GM18511 (cell line): ENCODE measurements around the gene MRPL18.
A peak's percentile ranks its signal among the peaks of the same experiment; 100 is the strongest.
"Not testable (repeated sequence)": the region's sequence is repeated elsewhere in the genome, so short reads cannot be mapped to it uniquely, and the experiment has no call there.

Experiments
- ATAC-seq: cut with Tn5 transposase; IDR thresholded peaks from one replicate; pipeline ENCODE4 v1.9.1; 2021; ENCODE audit warnings: mild to moderate bottlenecking, moderate library complexity; ENCODE audit not compliant: unreplicated experiment

The MRPL18 gene

DNA sequence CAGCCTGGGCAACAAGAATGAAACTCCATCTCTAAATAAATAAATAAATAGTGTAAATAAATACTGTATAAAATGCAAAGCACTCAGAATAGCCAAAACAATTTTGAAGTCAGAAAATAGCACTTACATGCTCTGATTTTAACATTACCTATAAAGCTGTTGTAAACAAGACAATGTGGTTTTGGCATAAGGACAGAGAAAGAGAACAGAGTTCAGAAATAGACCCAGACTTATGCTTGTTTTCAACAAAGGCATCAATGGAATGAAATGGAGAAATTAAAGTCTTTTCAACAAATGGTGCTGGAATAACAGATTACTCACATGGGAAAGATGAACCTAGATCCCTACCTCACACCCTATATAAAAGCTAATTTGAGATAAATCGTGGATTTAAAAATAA, 18.1 kb upstream of the MRPL18 start:
- no peak for ATAC-seq

DNA sequence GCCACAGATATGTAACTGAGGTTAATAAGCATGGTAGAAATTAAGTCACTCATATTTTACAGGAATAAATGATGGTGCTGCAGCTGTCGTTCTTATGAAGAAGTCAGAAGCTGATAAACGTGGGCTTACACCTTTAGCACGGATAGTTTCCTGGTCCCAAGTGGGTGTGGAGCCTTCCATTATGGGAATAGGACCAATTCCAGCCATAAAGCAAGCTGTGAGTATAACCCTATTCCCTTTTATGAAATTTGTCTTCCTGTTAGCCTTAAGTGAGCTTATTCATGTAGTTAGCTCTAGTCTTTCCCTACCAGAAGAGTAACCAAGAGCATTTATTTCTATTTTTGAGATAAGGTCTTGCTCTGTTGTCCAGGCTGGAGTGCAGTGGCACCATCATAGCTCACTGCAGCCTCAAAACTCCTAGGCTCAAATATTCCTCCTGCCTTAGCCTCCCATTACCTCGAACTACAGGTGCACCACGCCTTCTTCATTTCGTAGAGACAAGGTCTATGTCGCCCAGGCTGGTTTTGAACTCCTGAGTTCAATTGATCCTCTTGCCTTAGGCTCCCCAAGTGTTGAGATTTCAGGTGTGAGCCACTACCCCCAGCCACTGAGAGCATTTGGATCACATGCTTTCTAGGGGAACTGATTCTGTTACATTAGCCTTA, 12.9 kb upstream of the MRPL18 start:
- ATAC-seq = no peak

DNA sequence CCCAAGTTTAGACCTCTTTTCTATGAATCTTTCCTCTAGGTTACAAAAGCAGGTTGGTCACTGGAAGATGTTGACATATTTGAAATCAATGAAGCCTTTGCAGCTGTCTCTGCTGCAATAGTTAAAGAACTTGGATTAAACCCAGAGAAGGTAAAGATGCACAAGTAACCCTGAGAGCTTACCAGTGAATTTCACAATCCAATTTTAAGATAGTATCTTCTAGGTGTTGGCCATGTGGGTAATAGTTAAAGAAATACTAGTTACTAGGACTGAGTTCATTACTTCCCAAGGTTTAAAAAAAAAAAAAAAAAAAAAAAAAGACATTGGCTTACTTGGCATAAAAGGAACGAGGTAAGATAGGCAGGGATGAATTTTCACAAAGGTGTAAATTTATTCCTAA, 12.1 kb upstream of the MRPL18 start:
- ATAC-seq = no peak

DNA sequence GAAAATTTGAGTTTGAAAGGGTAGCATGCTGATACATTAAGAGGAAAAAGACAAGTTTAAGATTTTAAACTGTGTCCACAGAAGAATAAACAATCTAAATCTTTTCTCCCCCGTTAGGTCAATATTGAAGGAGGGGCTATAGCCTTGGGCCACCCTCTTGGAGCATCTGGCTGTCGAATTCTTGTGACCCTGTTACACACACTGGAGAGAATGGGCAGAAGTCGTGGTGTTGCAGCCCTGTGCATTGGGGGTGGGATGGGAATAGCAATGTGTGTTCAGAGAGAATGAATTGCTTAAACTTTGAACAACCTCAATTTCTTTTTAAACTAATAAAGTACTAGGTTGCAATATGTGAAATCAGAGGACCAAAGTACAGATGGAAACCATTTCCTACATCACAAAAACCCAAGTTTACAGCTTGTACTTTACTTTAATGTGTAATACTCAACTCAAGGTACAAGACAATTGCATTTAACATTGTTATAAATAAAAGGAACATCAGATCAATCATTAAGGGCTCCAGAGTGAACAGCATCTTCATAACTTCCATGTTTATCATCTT, 11.6 kb upstream of the MRPL18 start:
- no peak for ATAC-seq

DNA sequence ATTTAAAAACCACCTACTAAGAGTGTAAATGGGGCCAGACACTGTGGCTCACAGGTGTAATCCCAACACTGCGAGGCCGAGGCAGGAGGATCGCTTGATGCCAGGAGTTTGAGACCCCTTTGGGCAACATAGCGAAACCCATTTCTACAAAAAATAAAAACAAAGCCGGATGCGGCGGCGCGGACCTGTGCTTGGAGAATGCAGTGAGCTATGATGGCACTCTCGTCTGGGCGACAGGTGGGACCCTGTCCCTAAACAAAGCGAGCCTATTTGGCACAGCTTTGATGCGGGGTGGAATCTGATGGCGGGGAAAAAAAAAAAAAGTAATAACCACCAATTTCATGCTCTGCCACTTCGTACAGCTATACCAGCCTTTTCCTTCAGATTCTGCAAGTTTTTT, 2.0 kb upstream of the MRPL18 start:
- no peak for ATAC-seq

DNA sequence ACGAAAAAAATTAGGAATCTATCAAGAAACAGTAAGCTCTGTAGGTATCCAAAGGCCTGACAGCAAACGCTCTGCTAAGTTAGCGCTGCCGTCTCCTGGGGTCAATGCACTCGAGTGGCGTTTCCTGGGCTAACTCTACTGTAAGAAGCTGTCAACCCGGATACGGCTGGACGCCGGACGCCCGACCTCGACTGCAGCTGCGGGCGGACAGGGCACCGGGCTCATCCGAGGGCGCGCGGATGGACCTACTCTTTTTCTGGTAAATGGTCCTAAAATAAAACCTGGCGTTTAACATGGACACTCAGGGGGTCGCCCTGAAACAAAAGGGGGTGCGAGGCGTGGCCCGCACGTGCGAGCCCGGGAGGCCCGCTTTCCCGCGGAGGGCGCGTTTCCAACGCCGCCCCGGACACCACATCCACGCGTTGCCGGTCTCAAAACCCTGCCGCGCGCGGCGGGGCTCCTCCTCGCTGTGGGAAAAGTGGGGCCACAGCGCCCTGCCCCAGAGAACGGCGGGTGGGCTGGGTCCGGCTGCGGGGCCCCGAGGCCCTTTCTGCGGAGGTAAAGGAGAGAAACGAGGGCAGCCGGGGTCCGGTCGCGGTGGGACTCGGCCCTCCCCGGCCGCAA, 1.4 kb upstream of the MRPL18 start:
- ATAC-seq = no peak

DNA sequence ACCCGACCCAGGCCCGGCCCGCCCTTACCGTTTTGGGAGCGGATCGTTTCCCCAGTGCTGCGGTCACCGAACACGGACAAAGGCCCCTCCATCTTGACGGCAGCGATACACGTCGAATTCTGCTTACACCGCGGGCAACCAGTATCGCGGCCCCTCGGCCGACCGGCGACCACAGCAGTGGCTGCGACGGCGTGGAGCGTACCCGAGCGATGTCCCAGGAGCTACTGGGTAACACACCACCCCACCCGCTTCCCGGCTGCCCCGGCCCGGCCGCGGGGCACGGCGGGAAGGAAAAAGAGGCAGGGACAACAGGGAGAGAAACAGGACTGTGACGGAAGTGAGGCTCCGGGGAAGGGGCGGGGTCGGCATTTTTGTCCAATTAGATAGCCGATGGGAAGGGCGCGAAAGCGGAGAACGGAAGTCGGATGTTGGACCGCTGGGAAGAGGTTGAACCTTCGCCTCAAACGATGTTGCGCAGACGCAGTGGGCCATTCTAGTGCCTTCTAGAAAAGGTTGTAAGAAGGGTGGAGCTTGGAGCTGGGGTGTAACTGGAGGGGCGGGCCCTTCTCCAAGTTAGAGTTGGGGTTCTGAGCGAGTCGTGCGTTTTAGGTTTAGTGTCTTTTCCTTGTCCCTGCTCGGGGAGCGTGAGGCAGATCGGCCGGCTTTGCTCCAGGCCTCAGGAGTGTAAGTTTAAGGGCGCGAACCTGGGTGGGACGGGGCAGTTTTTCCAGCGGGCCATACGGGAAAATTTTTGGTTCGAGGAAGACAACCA, 704 bp upstream of the MRPL18 start, which contains the start of gene TCP1:
Gene TCP1, minus strand, starts transcription at position 226 of the 772 bp plus-strand sequence. Its CDS starts 134 bp downstream, at position 92.
- ATAC-seq = peak; percentile 80

DNA sequence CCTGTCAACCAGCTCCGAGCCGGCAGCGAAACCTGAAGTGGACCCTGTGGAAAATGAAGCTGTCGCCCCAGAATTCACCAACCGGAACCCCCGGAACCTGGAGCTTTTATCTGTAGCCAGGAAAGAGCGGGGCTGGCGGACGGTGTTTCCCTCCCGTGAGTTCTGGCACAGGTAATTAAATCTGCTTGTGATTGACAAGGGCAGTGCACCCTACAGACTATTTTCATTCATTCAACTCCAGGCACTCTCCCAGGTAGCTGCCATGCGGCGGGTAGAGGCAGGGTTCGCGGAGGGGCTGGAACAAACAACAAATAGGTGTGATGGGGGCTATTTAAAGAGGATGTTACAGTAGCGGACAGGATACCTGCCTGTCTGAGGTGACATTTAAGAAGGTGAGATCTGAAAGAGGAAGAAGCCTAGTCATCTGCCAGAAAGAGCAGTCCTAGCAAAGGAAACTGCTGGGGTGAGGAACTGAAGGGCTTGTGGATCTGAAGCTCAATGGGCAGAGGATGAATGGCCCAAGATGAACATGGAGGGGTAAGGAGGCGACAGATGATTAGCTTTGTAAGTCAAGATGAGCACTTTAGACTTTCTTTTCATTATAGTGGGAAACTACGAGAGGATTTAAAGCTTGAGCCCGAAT, 810 bp downstream of the MRPL18 start:
- no peak for ATAC-seq

DNA sequence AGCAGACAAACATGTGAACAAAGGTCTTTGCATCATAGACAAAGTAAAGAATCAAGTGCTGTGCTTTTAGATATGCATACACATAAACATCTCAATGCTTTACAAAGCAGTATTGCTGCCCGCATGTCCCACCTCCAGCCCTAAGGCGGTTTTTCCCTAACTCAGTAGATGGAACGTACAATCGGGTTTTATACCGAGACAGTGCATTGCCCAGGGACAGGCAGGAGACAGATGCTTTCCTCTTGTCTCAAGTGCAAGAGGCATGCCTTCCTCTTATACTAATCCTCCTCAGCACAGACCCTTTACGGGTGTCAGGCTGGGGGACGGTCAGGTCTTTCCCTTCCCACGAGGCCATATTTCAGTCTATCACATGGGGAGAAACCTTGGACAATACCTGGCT, 4.7 kb downstream of the MRPL18 start:
- ATAC-seq = not testable (repeated sequence)

DNA sequence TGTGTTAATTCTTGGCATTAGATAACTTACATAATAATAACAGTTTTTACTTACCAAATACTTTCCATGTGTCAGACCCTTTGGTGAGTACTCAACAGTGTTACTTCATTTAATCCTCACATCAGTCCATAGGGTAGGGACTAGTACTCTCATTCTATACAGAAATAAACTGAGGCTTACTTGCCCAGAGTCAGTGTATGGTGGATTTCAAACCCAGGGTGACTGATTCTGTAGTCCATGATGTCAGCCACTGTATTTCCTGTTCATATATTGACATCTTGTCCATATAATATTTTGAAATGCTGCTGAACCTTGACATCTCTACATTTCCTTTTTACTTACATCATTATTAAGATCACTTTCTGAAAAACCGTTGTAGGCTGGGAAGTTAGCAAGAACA, 7.3 kb downstream of the MRPL18 start:
- no peak for ATAC-seq

DNA sequence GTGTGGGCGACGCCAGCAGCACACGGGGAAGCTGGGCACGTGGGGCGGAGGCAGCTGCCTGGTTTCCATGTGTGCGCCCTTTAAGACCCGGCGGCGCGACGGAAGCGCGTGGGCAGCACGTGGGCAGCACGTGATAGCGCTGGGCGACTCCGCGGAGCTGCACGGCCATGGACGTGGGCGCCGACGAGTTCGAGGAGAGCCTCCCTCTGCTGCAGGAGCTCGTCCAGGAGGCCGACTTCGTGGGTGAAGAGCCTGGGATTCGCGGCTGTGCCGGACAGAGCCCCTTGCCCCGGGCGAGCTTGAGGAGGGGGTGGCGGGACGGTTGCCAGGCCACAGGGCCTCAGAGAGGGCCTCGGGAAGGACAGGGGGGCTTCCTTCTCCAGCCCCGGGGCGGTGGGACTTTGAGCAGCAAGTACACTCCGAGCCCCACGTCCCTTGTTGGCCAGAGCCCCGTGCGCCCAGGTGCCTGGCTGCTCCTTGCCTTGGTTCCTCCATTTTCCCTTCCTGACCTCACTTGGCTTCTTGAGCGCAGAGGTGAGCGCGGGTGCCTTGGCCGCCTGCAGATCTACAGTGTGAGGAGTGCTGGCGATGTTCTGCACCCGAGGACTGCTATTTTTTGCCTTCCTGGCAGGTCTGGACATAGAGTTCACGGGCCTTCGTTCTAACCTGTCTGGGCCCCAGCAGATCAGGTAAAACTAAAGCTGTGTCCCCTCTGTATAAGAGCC, 10.0 kb downstream of the MRPL18 start, which contains the start of gene PNLDC1:
Gene PNLDC1, plus strand, starts transcription at position 136 of the 725 bp plus-strand sequence. Its CDS starts 32 bp downstream, at position 168.
- ATAC-seq = no peak

DNA sequence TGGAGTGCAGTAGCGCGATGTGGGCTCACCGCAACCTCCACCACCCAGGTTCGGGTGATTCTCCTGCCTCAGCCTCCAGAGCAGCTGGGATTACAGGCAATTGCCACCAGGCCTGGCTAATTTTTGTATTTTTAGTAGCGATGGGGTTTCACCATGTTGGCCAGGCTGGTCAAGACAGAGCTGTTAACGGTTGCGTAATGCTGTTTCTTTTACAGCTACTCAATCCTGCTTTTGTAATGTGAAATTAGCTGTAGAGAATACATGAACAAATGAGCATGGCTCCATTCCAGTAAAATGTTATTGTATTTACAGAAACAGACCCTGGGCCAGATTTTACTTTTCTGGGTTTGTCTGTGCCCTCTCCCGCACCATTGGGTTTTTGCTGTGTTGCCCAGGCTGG, 11.7 kb downstream of the MRPL18 start:
- ATAC-seq = no peak

DNA sequence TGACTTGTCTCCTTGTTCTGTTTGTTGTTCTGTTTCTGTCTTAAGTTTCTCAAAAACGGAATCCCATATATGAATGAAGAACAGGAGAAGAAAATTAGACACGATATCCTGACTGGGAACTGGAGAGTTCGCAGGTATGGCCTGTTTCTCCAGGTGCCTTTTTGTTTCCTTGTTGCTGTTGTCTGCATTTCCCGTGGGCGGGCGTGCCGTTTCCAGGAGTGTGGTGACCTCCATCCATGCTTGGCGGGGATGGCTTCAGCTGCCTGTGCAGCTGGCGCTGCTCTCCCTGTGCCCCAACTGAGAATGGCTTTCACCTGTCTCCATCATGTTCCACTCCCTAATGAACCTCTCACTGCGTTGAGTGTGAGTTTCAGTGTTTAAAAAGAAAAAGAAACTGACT, 14.2 kb downstream of the MRPL18 start:
- no peak for ATAC-seq

DNA sequence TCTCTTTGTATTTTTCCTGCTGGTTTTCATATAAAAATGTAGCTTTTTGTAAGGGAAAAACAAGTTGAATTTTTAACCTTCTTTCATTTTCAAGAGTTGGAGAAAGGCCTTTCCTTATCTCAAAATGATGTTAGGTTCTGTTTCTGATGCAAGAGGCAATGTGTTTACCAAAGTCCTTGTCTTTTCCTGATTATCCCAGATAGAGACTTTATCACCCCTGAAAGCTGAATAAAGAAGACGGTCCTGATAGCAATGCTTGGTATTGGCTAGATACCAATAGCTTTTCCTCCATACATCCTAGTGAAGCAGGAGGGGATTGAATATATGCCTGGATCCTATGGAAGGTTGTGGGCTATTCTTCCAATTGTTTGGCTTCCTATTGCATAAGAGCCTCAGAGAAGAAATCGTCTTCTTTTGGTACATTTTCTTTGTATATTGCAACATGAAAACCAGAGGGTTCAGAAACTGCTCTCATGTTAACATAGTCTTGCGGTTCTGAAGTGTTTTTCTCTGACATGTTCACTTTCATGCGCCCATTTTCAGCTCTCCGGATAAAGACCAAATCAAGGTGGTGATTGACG, 15.3 kb downstream of the MRPL18 start:
- no peak for ATAC-seq

DNA sequence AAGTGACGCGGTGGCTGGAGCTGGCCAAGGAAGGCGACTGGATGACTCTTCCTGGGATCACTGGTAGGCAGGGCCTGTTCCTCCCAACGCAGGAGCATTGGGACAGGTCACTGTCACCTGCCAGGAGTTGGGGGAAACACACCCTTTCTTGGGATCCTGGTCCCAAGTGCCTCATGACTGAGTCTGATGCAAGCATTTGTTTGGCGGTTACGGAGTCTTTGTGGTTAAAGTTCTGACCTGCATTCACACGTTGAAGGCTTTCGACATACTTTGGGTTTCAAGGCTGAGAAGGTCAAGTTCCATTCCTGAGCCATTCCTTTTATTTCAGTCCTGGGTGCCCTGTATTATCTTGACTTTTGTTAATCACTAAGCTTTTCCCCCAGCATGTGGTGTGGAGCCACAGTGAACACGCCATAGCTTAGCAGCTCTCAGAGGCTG, 15.8 kb downstream of the MRPL18 start:
- ATAC-seq = no peak

DNA sequence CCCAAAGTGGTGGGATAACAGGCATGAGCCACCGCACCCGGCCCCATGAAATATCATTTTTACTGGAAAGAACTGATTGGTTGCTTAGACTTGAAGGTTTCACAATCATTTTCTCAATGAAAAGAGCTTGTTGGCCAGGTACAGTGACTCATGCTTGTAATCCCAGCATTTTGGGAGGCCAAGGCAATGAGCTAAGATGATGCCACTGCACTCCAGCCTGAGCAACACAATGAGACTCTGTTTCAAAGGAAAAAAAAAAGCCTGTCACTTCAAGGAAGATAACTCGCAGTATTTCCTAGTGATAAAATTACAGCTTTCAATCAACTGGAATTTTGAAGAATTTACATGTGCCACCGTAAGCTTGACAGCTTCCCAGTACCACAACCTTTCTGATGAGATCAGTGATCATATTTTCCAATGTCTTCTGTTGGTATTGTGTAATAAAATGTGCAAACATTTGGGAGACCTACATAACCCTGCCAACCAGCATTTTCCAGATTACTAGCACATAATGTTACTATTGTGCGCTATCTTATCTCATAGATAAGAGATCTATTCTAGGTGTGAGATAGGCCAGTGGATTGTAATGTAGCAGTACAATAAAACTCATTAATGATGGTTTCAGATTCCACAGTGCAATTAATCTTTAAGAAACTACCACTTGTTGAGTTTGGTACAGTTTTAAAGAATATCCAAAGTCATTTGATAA, 17.0 kb downstream of the MRPL18 start:
- ATAC-seq = no peak

DNA sequence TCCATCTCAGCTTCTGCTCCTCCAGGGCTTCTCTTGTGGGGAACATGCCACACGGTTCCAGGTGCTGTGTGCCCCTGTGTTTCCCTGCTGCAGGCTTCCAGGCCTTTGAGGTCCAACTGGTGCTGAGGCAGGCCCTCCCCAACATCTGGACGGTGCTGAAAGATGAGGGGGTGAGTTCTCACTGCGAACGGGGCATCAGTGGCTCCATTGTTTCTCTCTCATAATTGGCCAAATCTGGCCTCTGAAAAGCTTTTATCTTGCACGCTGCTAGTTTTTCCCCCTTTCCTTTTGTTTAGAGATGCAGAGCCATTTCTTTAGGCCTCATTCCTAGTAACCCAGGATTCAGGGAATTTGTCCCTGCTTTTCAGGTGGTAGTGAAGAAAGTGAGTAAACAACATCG, 18.4 kb downstream of the MRPL18 start:
- no peak for ATAC-seq

DNA sequence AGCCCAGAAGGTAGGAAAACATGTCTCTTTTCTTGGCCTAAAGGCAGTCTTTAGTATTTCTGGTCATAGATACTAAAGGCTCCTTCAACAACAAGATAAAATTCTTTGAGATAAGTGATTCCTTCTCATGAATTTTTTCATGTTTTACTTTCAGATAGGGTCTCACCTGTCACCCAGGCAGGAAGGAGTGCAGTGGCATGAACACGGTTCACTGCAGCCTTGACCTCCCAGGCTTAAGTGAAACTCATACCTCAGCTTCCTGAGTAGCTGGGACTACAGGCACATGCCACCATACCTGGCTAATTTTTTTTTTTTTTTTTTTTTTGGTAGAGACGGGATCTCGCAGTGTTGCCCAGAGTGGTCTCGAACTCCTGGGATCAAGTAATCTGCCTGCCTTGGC, 18.9 kb downstream of the MRPL18 start:
- peak; percentile 76 for ATAC-seq

DNA sequence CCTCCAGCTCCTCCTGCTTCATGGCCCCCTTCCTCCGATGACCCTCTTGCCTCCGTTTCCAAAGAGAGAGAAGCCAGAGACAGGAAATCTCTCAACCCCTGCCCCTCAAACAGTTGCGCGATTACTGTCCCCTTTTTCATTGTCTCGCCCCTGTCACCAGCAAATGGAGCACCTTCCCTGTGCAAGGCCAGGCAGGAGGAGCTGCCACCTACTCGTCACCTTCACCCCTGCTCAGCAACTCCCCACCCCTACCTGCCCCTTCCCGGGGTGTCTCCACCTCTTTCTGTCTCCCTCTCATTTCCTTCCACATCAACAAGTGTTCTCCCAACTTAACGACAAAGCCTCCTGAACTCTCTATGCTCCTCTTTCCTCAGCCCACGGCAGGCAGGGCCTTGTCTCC, 23.5 kb downstream of the MRPL18 start:
- no peak for ATAC-seq
